ENCODE measurements around the gene RFX5.
"Not testable (repeated sequence)": the region's sequence is repeated elsewhere in the genome, so short reads cannot be mapped to it uniquely, and the experiment has no call there.

Gene RFX5

GRCh38 chr1:151346769-151347522, at the start of gene RFX5:
Gene RFX5 (minus strand): TSS chr1:151347252. CDS start chr1:151346320, 932 bp downstream.
- in situ Hi-C loops (cut with MboI; ENCODE audit: low sequenced_read_pairs, unreplicated experiment): no loop called here
- TF ChIP-seq CTCF (IDR thresholded peaks at IDR 0.05; ENCODE audit: borderline replicate concordance, control extremely low read depth, extremely low read depth, insufficient read depth, missing control alignments): no peak

GRCh38 chr1:151396265-151396664, 49.2 kb upstream of the RFX5 start:
- in situ Hi-C loops (cut with MboI; ENCODE audit: low sequenced_read_pairs, unreplicated experiment); DNase-seq (ENCODE audit: low spot score): not testable (repeated sequence)

More at GRCh38 chr1:151346769-151347522, at the start of gene RFX5:
- DNase-seq (ENCODE audit: low spot score): peak; percentile 93

- TF ChIP-seq CTCF (IDR thresholded peaks at IDR 0.05; ENCODE audit: borderline replicate concordance, control extremely low read depth, extremely low read depth, insufficient read depth, missing control alignments): no peak
- in situ Hi-C loops (cut with MboI; ENCODE audit: low sequenced_read_pairs, unreplicated experiment): no loop called here
- no peak for DNase-seq (ENCODE audit: low spot score)
Measured at GRCh38 chr1:151393583-151393982, 46.5 kb upstream of the RFX5 start.

DNA sequence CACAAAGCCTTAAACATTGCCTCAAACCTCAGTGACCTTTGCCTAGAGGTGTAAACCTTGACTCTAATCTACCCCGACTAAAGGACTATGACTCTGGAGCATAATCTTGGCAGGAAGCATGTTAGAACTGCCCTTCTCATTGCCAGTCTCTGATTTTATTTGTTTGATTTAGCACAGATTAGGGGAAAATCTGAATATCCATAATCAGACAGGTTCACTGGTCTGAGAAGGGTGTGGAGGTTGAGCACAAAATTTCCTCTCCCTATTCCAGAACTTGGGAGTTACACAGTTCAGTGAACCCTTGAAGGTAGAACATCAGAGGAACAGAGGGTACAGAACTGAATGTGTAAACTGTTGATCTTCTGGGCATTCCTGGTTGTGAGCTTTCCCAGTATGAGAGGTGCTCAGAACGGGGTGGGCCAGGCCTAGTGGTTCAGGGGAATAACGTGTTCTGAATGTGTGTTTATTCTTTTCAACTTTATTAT, 44.1 kb upstream of the RFX5 start:
- no peak for DNase-seq (ENCODE audit: low spot score)
- in situ Hi-C loops (cut with MboI; ENCODE audit: low sequenced_read_pairs, unreplicated experiment): no loop called here
- TF ChIP-seq CTCF (IDR thresholded peaks at IDR 0.05; ENCODE audit: borderline replicate concordance, control extremely low read depth, extremely low read depth, insufficient read depth, missing control alignments): no peak

- DNase-seq (ENCODE audit: low spot score); in situ Hi-C loops (cut with MboI; ENCODE audit: low sequenced_read_pairs, unreplicated experiment): not testable (repeated sequence)
Measured at GRCh38 chr1:151390221-151391078, 43.4 kb upstream of the RFX5 start.

DNA sequence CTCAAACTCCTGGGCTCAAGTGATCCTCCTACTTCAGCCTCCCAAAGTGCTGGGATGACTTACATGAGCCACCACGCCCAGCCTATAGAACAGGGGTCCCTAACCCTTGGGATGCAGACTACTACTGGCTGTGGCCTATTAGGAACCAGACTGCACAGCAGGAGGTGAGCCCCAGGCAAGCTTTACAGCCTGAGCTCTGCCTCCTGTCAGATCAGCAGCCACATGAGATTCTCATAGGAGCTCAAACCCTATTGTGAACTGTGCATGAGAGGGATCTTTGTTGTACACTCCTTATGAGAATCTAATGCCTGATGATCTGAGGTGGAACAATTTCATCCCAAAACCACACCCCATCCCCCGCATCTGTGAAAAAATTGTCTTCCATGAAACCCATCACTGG, 39.0 kb upstream of the RFX5 start:
- no peak for TF ChIP-seq CTCF (IDR thresholded peaks at IDR 0.05; ENCODE audit: borderline replicate concordance, control extremely low read depth, extremely low read depth, insufficient read depth, missing control alignments)
- no peak for DNase-seq (ENCODE audit: low spot score)
- in situ Hi-C loops (cut with MboI; ENCODE audit: low sequenced_read_pairs, unreplicated experiment): no loop called here

DNA sequence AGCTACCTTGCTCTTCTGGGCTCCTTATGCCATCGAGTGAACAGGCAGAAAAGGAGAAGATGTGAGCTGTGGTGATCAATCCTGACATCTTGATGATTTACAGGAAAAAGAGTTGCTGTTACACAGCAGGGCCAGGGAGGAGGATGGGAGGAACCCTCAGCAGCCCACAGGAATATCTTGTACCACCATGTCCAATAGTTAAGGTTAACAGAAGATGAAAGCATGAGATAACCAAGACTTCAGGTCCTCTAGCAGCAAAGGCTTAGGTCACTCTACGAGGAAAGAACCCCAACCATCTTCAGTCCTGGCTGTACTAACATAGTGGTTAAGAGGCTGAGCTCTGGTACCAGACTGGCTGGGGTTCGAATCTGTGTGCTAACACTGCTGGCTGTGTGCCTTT, 37.5 kb upstream of the RFX5 start:
- in situ Hi-C loops (cut with MboI; ENCODE audit: low sequenced_read_pairs, unreplicated experiment): no loop called here
- TF ChIP-seq CTCF (IDR thresholded peaks at IDR 0.05; ENCODE audit: borderline replicate concordance, control extremely low read depth, extremely low read depth, insufficient read depth, missing control alignments): no peak
- DNase-seq (ENCODE audit: low spot score): no peak

All from GM13976 (cell line).